ENCODE measurements around the gene LRSAM1. TPM values are rescaled to one million over a fixed set of nuclear protein-coding genes. Genes with fewer than 3 reads are reported as not detected.
A peak's percentile ranks its signal among the peaks of the same experiment; 100 is the strongest.

LRSAM1 gene
- total and polyA plus RNA-seq, 9 of the 15 experiments (the other 6 are each of a cell fraction or from before 2014, with no cell fraction given) = 0.07 to 16.2 (median 4.7) TPM

- no peak for TF ChIP-seq SFPQ (IDR thresholded peaks at IDR 0.05; ENCODE audit: low read depth, low read length)
- no peak for TF ChIP-seq NUFIP1 (IDR thresholded peaks at IDR 0.05; ENCODE audit: partially characterized antibody)
- no peak for TF ChIP-seq ZNF3 (CRISPR knock-in tag; IDR thresholded peaks at IDR 0.05)
- 0 out of 2 replicates have a peak, but pooled peaks have one; percentile 13 for TF ChIP-seq SMARCC2 (IDR thresholded peaks at IDR 0.05; ENCODE audit: low read depth)
- TF ChIP-seq KLF6 (CRISPR knock-in tag; IDR thresholded peaks at IDR 0.05; ENCODE audit: borderline replicate concordance) = no peak
- no peak for TF ChIP-seq IRF9 (tag; IDR thresholded peaks at IDR 0.05)
- TF ChIP-seq EP300 (IDR thresholded peaks at IDR 0.05; ENCODE audit: low read length) = no peak
- no peak for TF ChIP-seq HMGN3 (IDR thresholded peaks at IDR 0.05; ENCODE audit: borderline replicate concordance, extremely low read depth, insufficient read length, low read depth, low read length)
- no peak for TF ChIP-seq EP400 (IDR thresholded peaks at IDR 0.05)
- no peak for TF ChIP-seq FOXM1 (IDR thresholded peaks at IDR 0.05; ENCODE audit: low read depth)
- 0 out of 2 replicates have a peak, but pooled peaks have one; percentile 8 for TF ChIP-seq FOXM1 (CRISPR knock-in tag; IDR thresholded peaks at IDR 0.05; ENCODE audit: low read depth)
- TF ChIP-seq PHF8 (IDR thresholded peaks at IDR 0.05; ENCODE audit: borderline replicate concordance, low read length) = no peak
- TF ChIP-seq ZNF277 (CRISPR knock-in tag; IDR thresholded peaks at IDR 0.05; ENCODE audit: borderline replicate concordance) = no peak
- no peak for TF ChIP-seq NFXL1 (CRISPR knock-in tag; IDR thresholded peaks at IDR 0.05)
- no peak for TF ChIP-seq RBFOX2 (IDR thresholded peaks at IDR 0.05; ENCODE audit: low read depth, low read length)
- 0 out of 2 replicates have a peak, but pooled peaks have one; percentile 26 for TF ChIP-seq KAT7 (CRISPR knock-in tag; IDR thresholded peaks at IDR 0.05; ENCODE audit: borderline replicate concordance)
- peak; percentile 32; the same call in 1 of the 2 replicates for TF ChIP-seq ZNF316 (IDR thresholded peaks at IDR 0.05)
- TF ChIP-seq, protein P1, sequence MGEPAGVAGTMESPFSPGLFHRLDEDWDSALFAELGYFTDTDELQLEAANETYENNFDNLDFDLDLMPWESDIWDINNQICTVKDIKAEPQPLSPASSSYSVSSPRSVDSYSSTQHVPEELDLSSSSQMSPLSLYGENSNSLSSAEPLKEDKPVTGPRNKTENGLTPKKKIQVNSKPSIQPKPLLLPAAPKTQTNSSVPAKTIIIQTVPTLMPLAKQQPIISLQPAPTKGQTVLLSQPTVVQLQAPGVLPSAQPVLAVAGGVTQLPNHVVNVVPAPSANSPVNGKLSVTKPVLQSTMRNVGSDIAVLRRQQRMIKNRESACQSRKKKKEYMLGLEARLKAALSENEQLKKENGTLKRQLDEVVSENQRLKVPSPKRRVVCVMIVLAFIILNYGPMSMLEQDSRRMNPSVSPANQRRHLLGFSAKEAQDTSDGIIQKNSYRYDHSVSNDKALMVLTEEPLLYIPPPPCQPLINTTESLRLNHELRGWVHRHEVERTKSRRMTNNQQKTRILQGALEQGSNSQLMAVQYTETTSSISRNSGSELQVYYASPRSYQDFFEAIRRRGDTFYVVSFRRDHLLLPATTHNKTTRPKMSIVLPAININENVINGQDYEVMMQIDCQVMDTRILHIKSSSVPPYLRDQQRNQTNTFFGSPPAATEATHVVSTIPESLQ (CRISPR knock-in tag; IDR thresholded peaks at IDR 0.05) = no peak
- peak; percentile 48; the same call in 1 of the 2 replicates for TF ChIP-seq SMARCE1 (IDR thresholded peaks at IDR 0.05)
- peak; percentile 64; the same call in 1 of the 2 replicates for TF ChIP-seq ZNF23 (CRISPR knock-in tag; IDR thresholded peaks at IDR 0.05)
- no peak for TF ChIP-seq MCM5 (IDR thresholded peaks at IDR 0.05; ENCODE audit: low read depth)
- TF ChIP-seq RCOR1 (IDR thresholded peaks at IDR 0.05; ENCODE audit: borderline replicate concordance in 1 of 2, low read depth in 2 of 2, low read length in 2 of 2) = no peak
Measured at GRCh38 chr9:127423476-127423933, 27.8 kb upstream of the LRSAM1 start (continued).

Measured in K562 (cell line).